Measurements from ENCODE around the gene TTLL11.
A peak's percentile ranks its signal among the peaks of the same experiment; 100 is the strongest.

Gene TTLL11

GRCh38 chr9:122109035-122109813 lies 16.1 kb upstream of the TTLL11 start:
- DNase-seq = no peak

- DNase-seq = no peak
These were observed 14.2 kb upstream of the TTLL11 start for GRCh38 chr9:122107291-122107805.

GRCh38 chr9:122106576-122106975 lies 13.5 kb upstream of the TTLL11 start:
- no peak for DNase-seq

GRCh38 chr9:122103985-122104384 lies 10.9 kb upstream of the TTLL11 start:
- DNase-seq = no peak

- no peak for DNase-seq
These were observed 9.0 kb upstream of the TTLL11 start for GRCh38 chr9:122102156-122102555.

- DNase-seq = no peak
These were observed 7.6 kb upstream of the TTLL11 start for GRCh38 chr9:122100756-122101155.

GRCh38 chr9:122099271-122099869 lies 6.3 kb upstream of the TTLL11 start:
- DNase-seq = peak; percentile 93

- no peak for DNase-seq
These were observed 4.7 kb upstream of the TTLL11 start for GRCh38 chr9:122097679-122098315.

- DNase-seq = no peak
These were observed 3.7 kb upstream of the TTLL11 start for GRCh38 chr9:122096620-122097415.

GRCh38 chr9:122095010-122095767 lies 2.1 kb upstream of the TTLL11 start:
- peak; percentile 86 for DNase-seq

- DNase-seq = peak; percentile 25
These were observed 1.2 kb downstream of the TTLL11 start for GRCh38 chr9:122091682-122092592.

- DNase-seq = no peak
These were observed 2.1 kb downstream of the TTLL11 start for GRCh38 chr9:122090981-122091380.

- DNase-seq = no peak
These were observed 2.7 kb downstream of the TTLL11 start for GRCh38 chr9:122090287-122090883.

- DNase-seq = peak; percentile 79
These were observed 4.0 kb downstream of the TTLL11 start for GRCh38 chr9:122088880-122089706.

GRCh38 chr9:122087406-122088200 lies 5.5 kb downstream of the TTLL11 start:
- no peak for DNase-seq

- peak; percentile 67 for DNase-seq
These were observed 6.2 kb downstream of the TTLL11 start for GRCh38 chr9:122086873-122087272.

- no peak for DNase-seq
These were observed 7.8 kb downstream of the TTLL11 start for GRCh38 chr9:122085260-122085659.

- no peak for DNase-seq
These were observed 9.0 kb downstream of the TTLL11 start for GRCh38 chr9:122084026-122084675.

Data from hematopoietic multipotent progenitor cell treated with erythropoietin and hydrocortisone succinate and interleukin-3 and kit ligand, for 6 days (in vitro differentiated cells).